ENCODE measurements around the gene PLEKHO2.

- no peak for TF ChIP-seq CTCF (IDR thresholded peaks at IDR 0.05; ENCODE audit: poor library complexity)
- no peak for TF ChIP-seq EZH2 (IDR thresholded peaks at IDR 0.05; ENCODE audit: borderline replicate concordance)
These were observed 49.4 kb upstream of the PLEKHO2 start for GRCh38 chr15:64792282-64792681.

Measured in hepatocyte (in vitro differentiated cells).